GM18909 (cell line): ENCODE measurements around the gene RPTOR.
A peak's percentile ranks its signal among the peaks of the same experiment; 100 is the strongest.

ENCODE experiments used
- ATAC-seq: cut with Tn5 transposase; IDR thresholded peaks from one replicate; pipeline ENCODE4 v1.9.1; 2021; ENCODE audit warnings: mild to moderate bottlenecking; ENCODE audit not compliant: unreplicated experiment, poor library complexity

Gene RPTOR

GRCh38 chr17:80582165-80582564 lies 37.5 kb downstream of the RPTOR start:
- ATAC-seq, result no peak

GRCh38 chr17:80584176-80584905 lies 39.7 kb downstream of the RPTOR start:
- no peak for ATAC-seq

- no peak for ATAC-seq
Observed at GRCh38 chr17:80585890-80586845, 41.5 kb downstream of the RPTOR start.

- no peak for ATAC-seq
Observed at GRCh38 chr17:80586846-80587228, 42.2 kb downstream of the RPTOR start.

- no peak for ATAC-seq
Observed at GRCh38 chr17:80588702-80589383, 44.2 kb downstream of the RPTOR start.

GRCh38 chr17:80591788-80592187 lies 47.1 kb downstream of the RPTOR start:
- ATAC-seq, result no peak

GRCh38 chr17:80592243-80592642 lies 47.6 kb downstream of the RPTOR start:
- ATAC-seq, result no peak

- ATAC-seq, result no peak
Observed at GRCh38 chr17:80593181-80593580, 48.5 kb downstream of the RPTOR start.

GRCh38 chr17:80594431-80595269 lies 50.0 kb downstream of the RPTOR start:
- no peak for ATAC-seq

GRCh38 chr17:80596760-80597608 lies 52.3 kb downstream of the RPTOR start:
- no peak for ATAC-seq

GRCh38 chr17:80598813-80599545 lies 54.3 kb downstream of the RPTOR start:
- ATAC-seq, result no peak

GRCh38 chr17:80599546-80600305 lies 55.1 kb downstream of the RPTOR start:
- no peak for ATAC-seq

GRCh38 chr17:80601146-80601545 lies 56.5 kb downstream of the RPTOR start:
- no peak for ATAC-seq

GRCh38 chr17:80603396-80603795 lies 58.8 kb downstream of the RPTOR start:
- no peak for ATAC-seq

GRCh38 chr17:80604009-80604669 lies 59.5 kb downstream of the RPTOR start:
- ATAC-seq, result no peak

GRCh38 chr17:80604670-80605010 lies 60.0 kb downstream of the RPTOR start:
- ATAC-seq, result no peak

GRCh38 chr17:80605326-80606066 lies 60.9 kb downstream of the RPTOR start:
- peak; percentile 80 for ATAC-seq
